Nucleus accumbens (tissue), 56 donors: ENCODE results near the gene SBF1.

Experiments
- DNase-seq, 56 donors: peaks; one replicate each; lab custom pipeline; 2025; lab: John Stamatoyannopoulos, UW

The SBF1 gene

DNA sequence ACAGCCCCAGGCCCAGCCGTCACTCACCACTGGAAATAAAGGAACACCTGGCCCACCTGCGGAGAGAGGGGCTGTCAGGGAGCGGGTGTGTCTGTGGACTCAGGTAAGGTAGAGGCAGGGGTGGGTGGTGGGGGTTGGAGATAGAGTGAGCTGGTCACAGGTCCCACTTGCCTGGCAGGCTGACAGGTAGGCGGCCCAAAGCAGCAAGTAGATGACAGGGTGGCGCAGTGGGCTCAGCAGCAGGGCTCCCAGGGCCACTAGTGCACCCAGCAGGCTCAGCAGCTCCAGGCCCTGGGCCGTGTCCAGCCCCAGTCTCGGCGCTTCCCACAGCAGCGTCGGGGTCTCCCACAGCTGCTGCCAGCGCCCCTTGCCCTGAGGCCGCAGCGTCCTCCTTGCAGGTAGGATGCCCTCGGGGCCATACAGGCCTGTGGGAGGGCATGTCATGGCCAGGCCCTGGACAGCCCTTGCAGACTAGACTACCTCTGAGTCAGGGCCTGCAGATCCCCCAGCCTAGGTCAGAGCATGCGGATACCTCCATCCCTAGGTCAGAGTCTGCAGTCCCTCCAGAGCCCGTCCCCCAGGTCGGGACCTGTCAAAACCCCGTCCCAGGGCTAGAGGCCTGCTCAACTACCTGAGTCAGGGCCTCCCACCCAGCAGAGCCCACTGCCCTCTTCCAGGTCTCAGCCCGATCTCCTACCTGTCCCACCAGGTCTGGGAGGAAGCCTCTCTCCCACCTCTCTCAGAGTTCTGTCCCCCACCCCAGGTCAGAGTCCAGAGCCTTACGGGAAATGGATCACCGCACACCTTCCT is 32.0 kb upstream of the SBF1 start:
- peak in 1 of 56 donors; percentile 8 for DNase-seq

DNA sequence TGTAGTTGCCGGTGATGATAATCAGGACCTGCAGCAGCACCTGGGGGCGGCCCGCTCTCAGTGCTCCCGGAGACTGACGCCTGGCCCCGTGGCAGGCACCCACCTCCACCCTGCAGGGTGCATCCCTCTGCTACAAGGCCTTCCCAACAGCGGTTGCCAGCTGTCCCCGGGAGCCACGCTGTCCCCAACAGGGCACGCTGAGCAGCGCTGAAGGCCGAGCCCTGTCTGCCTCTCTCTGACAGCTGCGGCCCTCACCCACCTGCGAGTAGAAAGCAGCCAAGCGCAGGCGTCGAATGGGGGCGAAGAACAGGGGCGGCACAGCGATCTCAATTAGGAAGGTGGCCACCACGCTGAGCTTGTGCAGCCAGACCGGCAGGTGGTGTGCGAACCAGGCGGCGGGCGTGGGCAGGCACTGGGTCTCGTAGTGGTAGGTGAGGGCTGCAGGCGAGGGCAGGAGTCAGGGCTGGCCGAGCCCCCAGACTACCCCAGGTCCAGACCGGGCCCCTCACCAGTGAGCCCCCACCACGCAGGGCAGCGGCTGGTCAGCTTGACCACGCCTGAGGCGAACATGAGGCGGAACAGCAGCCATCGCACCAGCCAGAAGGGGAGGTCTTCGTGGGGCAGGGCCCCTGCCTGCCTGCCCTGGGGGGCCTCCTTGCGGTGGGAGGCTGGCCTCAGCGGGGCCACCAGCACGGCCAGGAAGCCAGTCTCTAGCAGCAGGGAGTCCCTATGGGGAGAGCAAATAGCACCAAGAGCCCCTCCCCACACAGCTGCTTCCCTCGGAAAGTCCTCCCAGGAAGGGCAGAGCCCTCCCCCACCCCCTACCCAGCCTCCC is 31.2 kb upstream of the SBF1 start:
- no peak for DNase-seq

DNA sequence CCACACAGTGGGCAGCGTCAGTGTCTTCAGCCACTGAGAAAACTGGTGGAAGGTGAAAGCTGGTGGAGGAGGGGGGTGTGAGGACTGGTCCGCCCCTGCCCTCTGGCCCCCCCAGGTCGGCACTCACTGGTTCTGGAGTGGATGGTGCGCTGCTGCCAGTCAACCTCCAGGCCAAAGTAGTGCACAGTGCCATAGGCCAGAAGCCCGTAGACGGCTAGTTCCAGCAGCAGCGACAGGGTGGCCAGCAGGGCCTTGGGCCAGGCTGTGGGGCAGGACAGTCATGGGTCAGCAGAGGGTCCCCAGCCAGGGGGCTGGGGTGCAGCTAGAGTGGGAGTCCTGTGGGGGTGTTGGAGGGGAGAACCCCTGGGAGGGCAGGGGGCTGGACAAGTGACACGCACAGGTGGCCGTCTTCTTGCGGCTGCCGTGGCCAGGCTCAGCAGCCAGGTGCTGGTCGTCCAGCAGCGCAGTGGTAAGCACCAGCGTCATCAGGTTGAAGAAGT is 30.5 kb upstream of the SBF1 start:
- DNase-seq, result no peak

DNA sequence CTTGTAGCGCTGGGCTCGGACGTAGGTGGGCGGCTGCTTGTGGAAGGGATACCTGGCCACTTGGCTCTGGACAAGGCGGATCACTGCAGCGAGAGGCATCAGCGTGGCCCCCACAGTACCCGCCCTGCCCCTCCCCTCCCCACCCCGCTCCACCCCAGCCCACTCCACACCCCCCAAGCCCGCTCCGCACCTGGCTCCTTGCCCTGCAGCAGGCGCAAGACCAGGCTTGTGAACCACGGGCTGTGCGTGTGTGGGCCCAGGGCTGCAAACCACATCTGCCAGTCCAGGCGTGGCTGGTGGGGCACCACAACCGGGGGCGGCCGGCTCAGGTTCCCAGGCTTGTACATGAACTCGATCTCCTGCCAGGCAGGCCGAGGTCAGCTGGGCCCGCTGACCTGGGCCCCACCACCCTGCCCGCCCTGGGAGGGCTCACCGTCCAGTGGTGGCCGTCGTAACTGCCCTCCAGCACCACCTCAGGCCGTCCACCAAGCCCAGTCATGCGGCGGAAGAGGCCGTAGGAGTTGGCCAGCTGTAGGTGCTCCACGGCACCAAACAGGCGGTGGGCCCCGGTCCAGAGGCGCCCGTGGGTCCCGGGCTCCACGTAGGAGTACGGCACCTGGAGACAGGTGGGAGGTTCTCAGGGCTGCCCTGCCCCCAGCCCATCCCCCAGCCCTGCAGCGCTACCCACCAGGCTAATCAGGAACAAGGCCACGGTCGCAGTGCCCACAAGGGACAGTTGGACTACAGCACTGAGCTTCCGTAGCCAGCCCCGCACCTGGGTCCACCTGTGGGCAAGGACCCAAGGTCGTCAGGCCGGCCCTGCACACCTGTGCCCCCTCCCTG is 29.8 kb upstream of the SBF1 start:
- DNase-seq, result no peak

DNA sequence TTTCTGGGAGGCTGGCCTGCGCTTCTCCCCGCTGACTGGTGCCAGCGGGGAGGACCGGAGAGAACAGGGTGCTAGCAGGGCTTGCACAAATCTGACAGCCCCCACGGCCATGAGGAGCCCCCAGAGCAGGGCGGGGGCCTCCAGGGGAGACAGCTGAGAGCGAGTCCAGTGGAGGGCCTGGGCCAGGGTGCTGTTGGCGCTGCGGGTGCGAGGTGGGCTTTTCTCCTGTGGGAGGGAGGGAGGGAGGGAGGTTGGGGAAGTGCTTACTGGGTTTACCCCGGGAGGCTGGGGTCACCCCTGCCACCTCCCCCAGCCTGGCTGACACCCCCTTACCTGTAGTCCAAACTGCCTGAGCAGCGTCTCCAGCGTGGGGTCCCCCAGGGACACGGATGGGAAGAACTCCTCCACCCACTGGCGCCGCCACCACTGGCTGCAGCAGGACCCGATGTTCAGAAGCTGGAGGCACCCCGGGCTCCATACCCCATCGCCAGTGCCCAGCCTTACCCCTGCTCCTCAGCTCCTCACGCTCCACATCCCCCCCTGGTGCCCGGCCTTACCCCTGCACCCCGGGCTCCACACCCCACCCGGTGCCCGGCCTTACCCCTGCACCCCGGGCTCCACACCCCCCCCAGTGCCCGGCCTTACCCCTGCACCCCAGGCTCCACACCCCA is 28.8 kb upstream of the SBF1 start:
- DNase-seq, result no peak

DNA sequence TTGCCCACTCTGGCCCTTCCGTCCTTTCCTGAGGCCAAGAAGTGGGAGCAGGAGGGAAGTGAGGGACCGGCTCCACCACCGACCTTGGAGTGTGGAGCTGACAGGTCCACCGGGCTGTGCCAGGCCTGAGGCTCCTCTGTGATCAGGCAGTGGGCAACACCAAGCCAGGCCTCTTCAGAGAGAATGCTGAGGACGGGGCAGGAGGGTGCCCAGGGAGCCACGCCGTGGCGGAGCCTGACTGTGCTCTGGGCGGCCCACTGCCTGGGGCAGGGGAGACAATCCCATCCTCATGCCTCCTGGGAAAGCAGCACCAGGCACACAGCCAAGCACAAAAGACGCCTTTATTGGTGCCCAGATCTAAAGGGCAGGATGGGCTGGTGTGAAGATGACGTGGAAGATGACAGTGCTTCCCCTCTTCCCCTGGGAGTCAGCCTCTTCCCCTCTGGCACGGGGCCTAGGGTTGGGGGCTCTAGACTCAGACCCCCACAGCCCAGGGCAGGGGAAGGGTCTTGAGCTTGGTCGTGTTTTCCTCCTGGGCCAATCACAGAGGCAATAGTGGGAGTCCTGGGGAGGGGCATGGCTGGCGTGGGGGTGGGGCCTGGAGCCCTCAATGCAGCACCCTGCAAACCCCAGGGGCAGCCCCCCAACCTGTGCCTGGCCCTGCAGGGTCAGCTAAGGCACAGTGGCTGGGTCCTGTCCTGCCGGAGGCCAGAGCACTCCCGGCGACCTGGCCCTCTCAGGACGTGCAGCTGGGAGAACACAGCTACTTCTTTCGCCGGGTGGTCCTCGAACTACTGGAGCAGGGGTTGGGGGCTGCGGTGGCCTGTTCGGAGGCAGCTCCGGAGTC is 28.0 kb upstream of the SBF1 start:
- no peak for DNase-seq

DNA sequence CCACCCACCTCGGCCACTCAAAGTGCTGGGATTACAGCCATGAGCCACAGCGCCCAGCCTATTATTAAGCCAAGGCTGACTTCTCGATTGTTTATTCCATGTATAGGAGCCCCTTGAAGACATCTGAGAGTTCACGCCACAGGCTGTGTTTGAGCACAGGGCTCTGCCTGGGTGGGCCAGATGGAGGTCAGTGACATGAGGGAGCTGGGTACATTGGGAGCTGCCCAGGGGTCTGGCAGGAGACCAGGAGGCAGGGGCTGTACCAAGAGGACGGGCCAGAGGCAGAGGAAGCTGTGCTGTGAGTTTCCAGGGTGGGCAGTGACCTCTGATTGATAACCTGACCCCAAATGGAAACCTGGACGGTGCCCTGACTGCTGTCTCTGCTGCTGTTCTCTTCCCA is 27.3 kb upstream of the SBF1 start:
- DNase-seq, result no peak

DNA sequence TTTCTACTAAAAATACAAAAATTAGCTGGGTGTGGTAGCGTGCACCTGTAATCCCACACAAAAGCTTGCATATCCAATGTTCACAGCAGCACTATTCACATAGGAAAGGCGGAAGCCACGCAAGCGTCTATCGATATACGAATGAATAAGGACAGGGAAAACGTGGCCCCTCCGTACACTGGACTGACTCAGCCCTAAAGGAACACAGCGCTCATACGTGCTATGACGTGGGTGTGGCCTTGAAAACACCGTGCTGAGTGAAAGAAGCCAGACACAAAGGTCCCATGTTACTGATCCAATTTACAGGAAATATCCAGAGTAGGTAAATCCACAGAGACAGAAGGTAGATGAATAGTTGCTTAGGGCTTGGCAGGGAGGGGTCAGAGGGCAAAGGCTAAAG is 25.6 kb upstream of the SBF1 start:
- no peak for DNase-seq

DNA sequence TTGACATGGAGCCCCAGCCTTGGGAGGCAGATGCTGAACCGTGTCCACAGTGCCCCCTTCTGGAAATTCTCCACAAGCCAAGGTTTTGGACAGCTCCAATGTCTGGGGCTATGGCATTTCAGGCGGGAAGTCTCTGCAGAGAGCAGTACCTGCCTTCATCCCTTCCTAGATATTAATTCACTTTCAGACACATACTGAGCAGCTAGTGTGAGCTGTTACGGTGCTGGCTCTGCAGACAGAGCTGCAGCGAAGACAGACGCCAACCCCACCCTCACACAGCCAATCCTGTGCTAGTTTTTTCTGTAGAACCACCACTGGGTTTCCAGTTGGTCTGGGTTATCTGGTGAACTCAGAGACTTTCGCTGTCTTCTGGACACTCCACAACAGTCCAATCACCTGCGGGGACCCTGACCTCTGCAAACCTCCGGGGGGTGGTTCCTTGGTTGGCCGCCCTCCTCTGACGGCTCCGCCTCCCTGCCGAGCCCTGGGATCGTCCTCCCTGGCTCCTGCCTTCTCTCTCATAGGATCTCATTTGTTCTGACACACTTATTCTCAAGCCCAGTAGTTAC is 23.6 kb upstream of the SBF1 start:
- peak in 37 of 56 donors; percentile 3 to 66 (median 29) for DNase-seq

DNA sequence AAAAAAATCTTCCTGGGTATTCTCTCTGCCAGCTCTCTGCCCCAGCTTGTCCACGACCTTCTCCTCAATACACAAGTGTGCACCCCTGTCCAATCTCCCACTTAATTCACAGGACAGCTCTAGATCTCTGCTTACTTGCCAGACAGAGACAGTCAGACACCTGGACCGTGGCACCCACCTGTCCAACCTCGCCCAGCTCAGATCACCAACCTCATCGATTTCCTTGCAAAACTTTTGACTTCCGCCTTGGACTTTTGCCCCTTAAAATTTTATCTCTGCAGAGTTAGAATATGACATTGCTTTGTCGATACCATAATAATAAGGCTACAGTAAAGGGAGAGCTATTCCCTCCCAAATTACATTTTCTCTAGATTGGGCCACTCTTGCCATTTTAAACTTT is 22.3 kb upstream of the SBF1 start:
- no peak for DNase-seq

DNA sequence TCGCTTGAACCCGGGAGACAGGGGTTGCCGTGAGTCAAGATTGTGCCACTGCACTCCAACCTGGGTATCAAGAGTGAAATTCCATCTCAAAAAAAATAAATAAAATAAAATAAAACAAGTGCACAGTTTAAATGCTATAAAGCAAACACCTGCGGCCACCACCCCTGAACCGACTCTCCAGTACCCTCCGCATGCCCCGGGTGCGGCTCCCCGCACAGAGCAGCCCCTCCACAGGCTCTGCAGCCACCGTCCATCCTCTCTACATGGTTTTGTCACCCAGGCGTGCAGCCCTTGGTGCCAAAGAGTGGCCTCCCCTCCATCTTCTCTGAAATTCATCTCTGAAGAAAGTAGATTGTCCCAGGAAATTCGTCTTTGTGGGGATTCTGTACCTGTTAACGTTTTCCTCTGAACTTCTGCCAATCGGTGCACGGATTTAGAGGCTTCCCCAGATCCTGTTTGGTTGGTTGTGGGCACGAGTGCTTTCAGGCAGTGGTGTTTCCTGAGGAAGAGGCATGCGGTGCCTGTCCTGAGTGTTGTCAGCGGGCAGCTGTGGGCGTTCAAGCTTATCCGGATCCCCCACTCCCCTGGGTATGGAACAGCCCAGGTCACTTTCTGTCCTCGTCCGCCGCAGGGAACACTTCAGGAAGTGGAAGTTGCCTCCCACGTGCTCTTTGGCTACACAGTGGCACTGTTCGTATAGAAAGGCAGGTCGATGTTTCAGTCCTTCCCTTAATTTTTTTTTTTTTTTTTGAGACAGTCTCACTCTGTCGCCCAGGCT is 15.9 kb upstream of the SBF1 start:
- DNase-seq, result no peak

DNA sequence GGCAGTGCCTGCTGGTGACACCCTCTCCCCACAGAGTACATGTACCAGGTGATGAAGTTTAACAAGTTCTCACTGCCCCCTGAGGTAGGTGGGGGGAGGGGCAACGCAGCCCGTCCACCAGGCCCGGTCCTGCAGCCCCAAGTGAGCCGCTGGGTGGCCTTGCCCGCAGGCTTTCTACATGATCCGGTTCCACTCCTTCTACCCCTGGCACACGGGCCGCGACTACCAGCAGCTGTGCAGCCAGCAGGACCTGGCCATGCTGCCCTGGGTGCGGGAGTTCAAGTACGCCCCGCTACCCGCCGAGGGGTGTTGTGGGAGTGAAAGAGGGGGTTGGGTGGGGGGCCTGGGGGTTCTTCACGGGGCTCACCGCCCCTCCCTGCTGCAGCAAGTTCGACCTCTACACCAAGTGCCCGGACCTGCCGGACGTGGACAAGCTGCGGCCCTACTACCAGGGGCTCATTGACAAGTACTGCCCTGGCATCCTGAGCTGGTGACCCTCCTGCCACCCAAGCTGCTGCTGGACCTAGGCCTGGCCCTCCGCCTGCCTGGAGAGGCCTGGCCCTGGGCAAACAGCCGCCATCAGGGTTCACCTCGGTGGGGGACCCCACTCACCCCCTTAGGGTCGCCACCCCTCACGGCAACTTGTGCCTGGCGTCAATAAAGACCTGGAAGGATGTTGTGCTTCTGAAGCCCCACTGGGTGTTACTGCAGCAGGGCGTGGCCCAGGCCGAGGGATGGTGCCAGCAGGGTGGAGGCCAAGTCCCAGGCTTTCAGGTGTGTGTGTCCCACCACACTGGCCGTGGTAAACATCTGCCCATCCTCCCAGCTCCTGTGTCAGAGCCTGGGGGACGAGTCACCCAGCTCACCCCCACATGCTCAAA is 14.8 kb upstream of the SBF1 start:
- DNase-seq, result no peak

DNA sequence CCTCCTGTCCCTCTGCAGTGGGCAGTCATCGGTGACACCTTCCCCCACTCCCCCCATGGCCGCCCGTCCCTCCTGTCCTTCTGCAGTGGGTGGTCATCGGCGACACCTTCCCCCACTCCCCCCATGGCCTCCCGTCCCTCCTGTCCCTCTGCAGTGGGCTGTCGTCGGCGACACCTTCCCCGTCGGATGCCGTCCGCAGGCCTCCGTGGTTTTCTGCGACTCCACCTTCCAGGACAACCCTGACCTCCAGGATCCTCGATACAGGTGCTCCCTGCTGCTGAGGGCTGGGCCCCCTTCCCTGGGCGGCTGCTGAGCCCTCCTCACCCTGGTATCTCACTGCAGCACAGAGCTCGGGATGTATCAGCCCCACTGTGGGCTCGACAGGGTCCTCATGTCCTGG is 14.1 kb upstream of the SBF1 start:
- no peak for DNase-seq

DNA sequence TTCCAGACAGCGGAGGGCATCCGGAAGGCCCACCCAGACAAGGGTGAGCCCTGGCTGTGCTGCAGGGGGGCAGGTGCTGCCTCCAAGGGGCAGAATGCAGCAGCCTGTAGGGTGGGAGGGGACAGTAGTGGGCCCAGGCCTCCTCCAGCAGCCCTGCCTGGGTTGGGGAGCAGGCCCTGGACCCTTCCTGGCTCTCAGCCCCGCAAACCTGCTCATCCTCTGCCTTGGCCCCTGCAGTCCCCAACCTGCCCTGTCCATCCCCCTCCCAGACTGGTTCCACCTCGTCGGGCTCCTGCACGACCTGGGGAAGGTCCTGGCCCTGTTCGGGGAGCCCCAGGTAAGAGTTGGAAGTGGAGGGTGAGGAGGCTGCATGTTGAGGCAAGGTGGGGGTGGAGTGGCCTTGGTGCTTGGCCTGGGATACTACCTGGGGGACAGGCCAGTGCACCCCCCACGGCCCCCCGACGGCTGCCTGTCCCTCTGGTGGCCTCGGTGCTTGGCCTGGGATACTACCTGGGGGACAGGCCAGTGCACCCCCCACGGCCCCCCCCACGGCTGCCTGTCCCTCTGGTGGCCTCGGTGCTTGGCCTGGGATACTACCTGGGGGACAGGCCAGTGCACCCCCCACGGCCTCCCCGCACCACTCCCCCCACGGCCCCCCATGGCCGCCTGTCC is 13.3 kb upstream of the SBF1 start:
- DNase-seq, result no peak

DNA sequence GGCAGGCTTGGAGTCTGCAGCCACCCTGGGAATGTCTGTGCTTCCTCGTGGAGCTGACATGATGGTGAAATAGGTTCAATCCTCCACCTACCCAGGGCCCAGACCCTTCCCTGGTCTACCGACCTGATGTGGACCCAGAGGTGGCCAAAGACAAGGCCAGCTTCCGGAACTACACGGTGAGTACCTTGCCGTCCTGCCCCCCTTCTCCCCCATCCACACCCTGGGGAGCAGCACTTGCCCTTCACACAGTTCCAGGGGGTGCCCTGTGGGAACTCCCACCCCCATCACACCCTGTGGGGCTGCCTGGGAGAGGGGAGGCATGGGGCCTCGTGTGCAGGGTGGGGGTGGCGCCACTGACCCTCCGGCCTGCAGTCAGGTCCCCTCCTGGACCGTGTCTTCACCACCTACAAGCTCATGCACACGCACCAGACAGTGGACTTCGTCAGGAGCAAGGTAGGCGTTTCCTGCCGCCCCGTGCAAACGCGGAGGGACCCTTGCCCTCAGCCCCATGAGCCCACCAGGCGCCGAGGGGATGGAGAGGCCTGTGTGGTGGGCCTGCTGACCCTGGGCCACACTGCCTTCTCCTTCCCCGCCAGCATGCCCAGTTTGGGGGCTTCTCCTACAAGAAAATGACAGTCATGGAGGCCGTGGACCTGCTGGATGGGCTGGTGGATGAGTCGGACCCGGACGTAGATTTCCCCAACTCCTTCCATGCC is 12.6 kb upstream of the SBF1 start:
- no peak for DNase-seq
